ENCODE measurements around the gene PVR. TPM values are rescaled to one million over a fixed set of nuclear protein-coding genes. Genes with fewer than 3 reads are reported as not detected.

Gene PVR
- total and polyA plus RNA-seq, 9 of the 15 experiments (the other 6 are each of a cell fraction or from before 2014, with no cell fraction given): 0.89 to 14.5 (median 9.8) TPM

DNA sequence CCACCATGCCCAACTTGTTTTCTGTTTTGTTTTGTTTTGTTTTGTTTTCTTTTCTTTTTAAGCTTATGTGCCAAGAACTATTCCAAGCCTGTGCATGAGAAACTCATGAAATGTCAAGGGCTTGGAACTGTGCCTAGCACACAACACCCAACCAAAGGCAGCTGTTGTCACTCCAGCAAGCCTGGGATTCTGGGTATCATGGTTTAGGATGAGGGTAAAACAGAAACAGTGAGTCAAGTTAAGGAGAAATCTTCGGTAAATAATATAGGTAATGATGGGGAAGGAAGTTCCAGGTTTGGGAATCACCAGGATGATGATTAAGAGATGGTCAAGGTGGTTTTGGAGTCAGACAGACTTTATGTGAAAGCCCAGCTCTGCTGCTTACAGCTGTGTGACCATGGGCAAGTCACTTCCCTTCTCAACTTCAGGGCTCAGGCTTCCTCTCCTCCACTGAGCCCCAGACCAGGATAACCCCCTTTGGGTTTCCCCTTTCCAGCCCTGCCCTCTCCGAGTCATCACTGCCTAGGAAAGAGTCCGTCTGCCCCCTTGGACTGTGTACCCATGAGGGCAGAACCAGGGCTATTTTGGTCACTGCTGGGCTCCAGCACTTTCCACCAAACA, 5.0 kb downstream of the PVR start (continued):
- TF ChIP-seq, protein P1, sequence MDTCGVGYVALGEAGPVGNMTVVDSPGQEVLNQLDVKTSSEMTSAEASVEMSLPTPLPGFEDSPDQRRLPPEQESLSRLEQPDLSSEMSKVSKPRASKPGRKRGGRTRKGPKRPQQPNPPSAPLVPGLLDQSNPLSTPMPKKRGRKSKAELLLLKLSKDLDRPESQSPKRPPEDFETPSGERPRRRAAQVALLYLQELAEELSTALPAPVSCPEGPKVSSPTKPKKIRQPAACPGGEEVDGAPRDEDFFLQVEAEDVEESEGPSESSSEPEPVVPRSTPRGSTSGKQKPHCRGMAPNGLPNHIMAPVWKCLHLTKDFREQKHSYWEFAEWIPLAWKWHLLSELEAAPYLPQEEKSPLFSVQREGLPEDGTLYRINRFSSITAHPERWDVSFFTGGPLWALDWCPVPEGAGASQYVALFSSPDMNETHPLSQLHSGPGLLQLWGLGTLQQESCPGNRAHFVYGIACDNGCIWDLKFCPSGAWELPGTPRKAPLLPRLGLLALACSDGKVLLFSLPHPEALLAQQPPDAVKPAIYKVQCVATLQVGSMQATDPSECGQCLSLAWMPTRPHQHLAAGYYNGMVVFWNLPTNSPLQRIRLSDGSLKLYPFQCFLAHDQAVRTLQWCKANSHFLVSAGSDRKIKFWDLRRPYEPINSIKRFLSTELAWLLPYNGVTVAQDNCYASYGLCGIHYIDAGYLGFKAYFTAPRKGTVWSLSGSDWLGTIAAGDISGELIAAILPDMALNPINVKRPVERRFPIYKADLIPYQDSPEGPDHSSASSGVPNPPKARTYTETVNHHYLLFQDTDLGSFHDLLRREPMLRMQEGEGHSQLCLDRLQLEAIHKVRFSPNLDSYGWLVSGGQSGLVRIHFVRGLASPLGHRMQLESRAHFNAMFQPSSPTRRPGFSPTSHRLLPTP (IDR thresholded peaks at IDR 0.05; ENCODE audit: borderline replicate concordance, extremely low read depth, insufficient read length): no peak

DNA sequence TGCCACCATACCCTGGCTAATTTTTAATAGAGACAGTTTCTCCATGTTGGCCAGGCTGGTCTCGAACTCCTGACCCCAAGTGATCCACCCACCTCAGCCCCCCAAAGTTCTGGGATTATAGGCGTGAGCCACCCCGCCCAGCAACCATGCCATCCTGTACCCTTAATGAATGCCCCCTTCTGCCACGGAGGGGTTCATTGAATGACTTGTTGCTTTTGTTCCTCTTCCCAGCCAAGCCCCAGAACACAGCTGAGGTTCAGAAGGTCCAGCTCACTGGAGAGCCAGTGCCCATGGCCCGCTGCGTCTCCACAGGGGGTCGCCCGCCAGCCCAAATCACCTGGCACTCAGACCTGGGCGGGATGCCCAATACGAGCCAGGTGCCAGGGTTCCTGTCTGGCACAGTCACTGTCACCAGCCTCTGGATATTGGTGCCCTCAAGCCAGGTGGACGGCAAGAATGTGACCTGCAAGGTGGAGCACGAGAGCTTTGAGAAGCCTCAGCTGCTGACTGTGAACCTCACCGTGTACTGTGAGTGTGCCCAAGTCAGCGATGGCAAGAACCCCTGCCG, 6.0 kb downstream of the PVR start:
- ChIA-PET CTCF (ENCODE audit: low intra/inter-chr PET ratio) (no interaction called here), POLR2A (interaction anchor here (1.6 kb wide), 1 partner anchor 8 kb away, joined by 5 read pairs; no protein-coding TSS in a partner anchor)
- intact Hi-C loops (cut with micrococcal nuclease) (no loop called here), in situ Hi-C loops (cut with MboI) (no loop called here)
- no TSS peak for BruUV-seq (replicated peaks)
- H3K27ac ChIP-seq (ENCODE audit: extremely low read depth, low read depth, low read length): no peak overlapping the region
- DNase-seq (ENCODE audit: extremely low read depth in 1 of 4, low spot score in 3 of 4) (no peak), FAIRE-seq (no peak), ATAC-seq (no peak)
- H4K20me1 ChIP-seq (replicated peaks; ENCODE audit: control insufficient read depth, insufficient read depth, low read length): no peaks in the 10 kb centered on the region
- peaks cover 25% of the 10 kb centered on the region; the same call in 2 of the 3 replicates for H3K36me3 ChIP-seq (ENCODE audit: control insufficient read depth, insufficient read depth, low read length)
- TF ChIP-seq KLF16 (IDR thresholded peaks at IDR 0.05): no peak
- TF ChIP-seq RBFOX2 (IDR thresholded peaks at IDR 0.05; ENCODE audit: low read depth, low read length): 0 out of 2 replicates have a peak, but pooled peaks have one; percentile 16
- no peaks in the 10 kb centered on the region for H3K27me3 ChIP-seq (ENCODE audit: control insufficient read depth in 2 of 2, insufficient read depth in 2 of 2, low read length in 2 of 2)
- H3K4me3 ChIP-seq: no peak overlapping the region
- no peaks in the 10 kb centered on the region for H3K79me2 ChIP-seq (ENCODE audit: control insufficient read depth, insufficient read depth, low read length)
- H3K4me1 ChIP-seq (replicated peaks in 1 of 2; ENCODE audit: control insufficient read depth in 2 of 2, insufficient read depth in 2 of 2, low read length in 2 of 2): peaks cover 0 to 14% of the 10 kb centered on the region in 2 experiments; a peak in 2 of 5 replicates
- H3K9me1 ChIP-seq (ENCODE audit: control insufficient read depth, insufficient read depth, low read length): no peaks in the 10 kb centered on the region
- no peak overlapping the region for H3K4me2 ChIP-seq (ENCODE audit: insufficient read depth, low read length)
- 65% methylated on average over 14 of the region's 15 CpGs for WGBS (ENCODE audit: insufficient coverage, low coverage, missing lambda C conversion rate)
- H2AFZ ChIP-seq (ENCODE audit: low read depth, low read length): no peak overlapping the region
- no peak overlapping the region for H3K9ac ChIP-seq (ENCODE audit: insufficient read depth in 1 of 2, low read depth in 2 of 2, low read length in 2 of 2)
- no peaks in the 10 kb centered on the region for H3K9me3 ChIP-seq (replicated peaks; ENCODE audit: control insufficient read depth, insufficient read depth, low read depth, low read length)
